ENCODE results near the gene MBIP. TPM values are rescaled to one million over a fixed set of nuclear protein-coding genes. Genes with fewer than 3 reads are reported as not detected.
"Not testable (repeated sequence)": the region's sequence is repeated elsewhere in the genome, so short reads cannot be mapped to it uniquely, and the experiment has no call there.

Gene MBIP
- total RNA-seq, 1 experiment from 2014 or later: 27.8 TPM

GRCh38 chr14:36356862-36357261 lies 36.4 kb upstream of the MBIP start:
- Histone ChIP-seq H3K4me1 (no peaks in the 10 kb centered on the region), H3K27me3 (replicated peaks; ENCODE audit: control insufficient read depth, insufficient read depth, low read length) (no peaks in the 10 kb centered on the region), H3K36me3 (ENCODE audit: control insufficient read depth, insufficient read depth, low read length) (no peaks in the 10 kb centered on the region), H3K9me3 (peaks cover 8% of the 10 kb centered on the region), H3K4me3 (ENCODE audit: low read depth, low read length) (no peak overlapping the region)
- Mint-ChIP-seq H3K27ac (ENCODE audit: unreplicated experiment) (no peak overlapping the region), H3K27me3 (ENCODE audit: insufficient read depth, unreplicated experiment) (peaks cover 1% of the 10 kb centered on the region), H3K4me1 (ENCODE audit: low read depth, unreplicated experiment) (peaks cover under 1% of the 10 kb centered on the region), H3K36me3 (ENCODE audit: insufficient read depth, unreplicated experiment) (no peaks in the 10 kb centered on the region), H3K9me3 (ENCODE audit: unreplicated experiment) (peaks cover 14% of the 10 kb centered on the region), H3K4me3 (ENCODE audit: unreplicated experiment) (no peak overlapping the region)
- intact Hi-C loops (cut with micrococcal nuclease; ENCODE audit: unreplicated experiment): no loop called here
- CTCF ChIA-PET: no interaction called here
- BruUV-seq (replicated peaks): no TSS peak
- POLR2A ChIA-PET: no interaction called here
- TF ChIP-seq CTCF (IDR thresholded peaks at IDR 0.05; ENCODE audit: insufficient read depth in 1 of 2, low read depth in 1 of 2, low read length in 1 of 2, severe bottlenecking in 1 of 2, unreplicated experiment in 1 of 2): no peak
- DNase-seq: no peak

GRCh38 chr14:36346052-36346451 lies 25.6 kb upstream of the MBIP start:
- Histone ChIP-seq H3K9me3 (no peaks in the 10 kb centered on the region), H3K36me3 (ENCODE audit: control insufficient read depth, insufficient read depth, low read length) (no peaks in the 10 kb centered on the region), H3K4me3 (ENCODE audit: low read depth, low read length) (no peak overlapping the region), H3K27me3 (replicated peaks; ENCODE audit: control insufficient read depth, insufficient read depth, low read length) (0 out of 2 replicates have a peak, but pooled peaks cover 2% of the 10 kb centered on the region), H3K4me1 (no peaks in the 10 kb centered on the region)
- no peak for TF ChIP-seq CTCF (IDR thresholded peaks at IDR 0.05; ENCODE audit: insufficient read depth in 1 of 2, low read depth in 1 of 2, low read length in 1 of 2, severe bottlenecking in 1 of 2, unreplicated experiment in 1 of 2)
- Mint-ChIP-seq H3K4me1 (ENCODE audit: low read depth, unreplicated experiment) (no peaks in the 10 kb centered on the region), H3K36me3 (ENCODE audit: insufficient read depth, unreplicated experiment) (no peaks in the 10 kb centered on the region), H3K9me3 (ENCODE audit: unreplicated experiment) (no peaks in the 10 kb centered on the region), H3K4me3 (ENCODE audit: unreplicated experiment) (no peak overlapping the region), H3K27me3 (ENCODE audit: insufficient read depth, unreplicated experiment) (peaks cover 3% of the 10 kb centered on the region), H3K27ac (ENCODE audit: unreplicated experiment) (no peak overlapping the region)
- intact Hi-C loops (cut with micrococcal nuclease; ENCODE audit: unreplicated experiment): no loop called here
- no peak for DNase-seq
- ChIA-PET CTCF (no interaction called here), POLR2A (no interaction called here)
- no TSS peak for BruUV-seq (replicated peaks)

GRCh38 chr14:36344211-36344610 lies 23.8 kb upstream of the MBIP start:
- DNase-seq: no peak
- intact Hi-C loops (cut with micrococcal nuclease; ENCODE audit: unreplicated experiment): no loop called here
- Histone ChIP-seq H3K9me3 (no peaks in the 10 kb centered on the region), H3K4me1 (no peaks in the 10 kb centered on the region), H3K36me3 (ENCODE audit: control insufficient read depth, insufficient read depth, low read length) (no peaks in the 10 kb centered on the region), H3K4me3 (ENCODE audit: low read depth, low read length) (no peak overlapping the region), H3K27me3 (replicated peaks; ENCODE audit: control insufficient read depth, insufficient read depth, low read length) (no peaks in the 10 kb centered on the region)
- BruUV-seq (replicated peaks): no TSS peak
- CTCF ChIA-PET: no interaction called here
- H3K27me3 Mint-ChIP-seq (ENCODE audit: insufficient read depth, unreplicated experiment): peaks cover 3% of the 10 kb centered on the region
- POLR2A ChIA-PET: no interaction called here
- no peak overlapping the region for H3K4me3 Mint-ChIP-seq (ENCODE audit: unreplicated experiment)
- H3K9me3 Mint-ChIP-seq (ENCODE audit: unreplicated experiment): no peaks in the 10 kb centered on the region
- no peaks in the 10 kb centered on the region for H3K36me3 Mint-ChIP-seq (ENCODE audit: insufficient read depth, unreplicated experiment)
- no peak overlapping the region for H3K27ac Mint-ChIP-seq (ENCODE audit: unreplicated experiment)
- TF ChIP-seq CTCF (IDR thresholded peaks at IDR 0.05; ENCODE audit: insufficient read depth in 1 of 2, low read depth in 1 of 2, low read length in 1 of 2, severe bottlenecking in 1 of 2, unreplicated experiment in 1 of 2): no peak
- H3K4me1 Mint-ChIP-seq (ENCODE audit: low read depth, unreplicated experiment): no peaks in the 10 kb centered on the region

GRCh38 chr14:36341811-36342210 lies 21.4 kb upstream of the MBIP start:
- H3K4me1 Mint-ChIP-seq (ENCODE audit: low read depth, unreplicated experiment); H3K27me3 ChIP-seq (replicated peaks; ENCODE audit: control insufficient read depth, insufficient read depth, low read length); DNase-seq; CTCF ChIA-PET; H3K27me3 Mint-ChIP-seq (ENCODE audit: insufficient read depth, unreplicated experiment); H3K36me3 Mint-ChIP-seq (ENCODE audit: insufficient read depth, unreplicated experiment); H3K4me3 Mint-ChIP-seq (ENCODE audit: unreplicated experiment); intact Hi-C loops (cut with micrococcal nuclease; ENCODE audit: unreplicated experiment); H3K27ac Mint-ChIP-seq (ENCODE audit: unreplicated experiment); POLR2A ChIA-PET; H3K9me3 ChIP-seq; H3K9me3 Mint-ChIP-seq (ENCODE audit: unreplicated experiment); H3K4me1 ChIP-seq; H3K36me3 ChIP-seq (ENCODE audit: control insufficient read depth, insufficient read depth, low read length); H3K4me3 ChIP-seq (ENCODE audit: low read depth, low read length); BruUV-seq (replicated peaks): not testable (repeated sequence)

Measured in Caco-2 (cell line).